A549 (cell line): ENCODE measurements around the gene TBXA2R. TPM values are rescaled to one million over a fixed set of nuclear protein-coding genes. Genes with fewer than 3 reads are reported as not detected.

Experiments
- ATAC-seq, 2 experiments: fragments of 200-7000 bp in 1 of 2; fragments of >200 bp in 1 of 2; cut with Nextera tagmentation in 1 of 2; cut with Tn5 transposase in 1 of 2; 3 replicates each; pipeline versions ENCODE4 v1.8.0 to v1.9.1; 2018 to 2020; ENCODE audit warnings: mild to moderate bottlenecking in 1 of 2, moderate library complexity in 1 of 2
- CTCF ChIA-PET: fragments of 300-600 bp; sonication (Branson Sonifier 250); formaldehyde crosslinking; extraction: SDS; loops from one replicate; lab custom pipeline; 2021; ENCODE audit warnings: antibody characterized with exemption, inconsistent platforms; lab: Yijun Ruan, JAX
- POLR2A ChIA-PET: fragments of 350-600 bp; formaldehyde crosslinking; extraction: SDS; loops from one replicate; lab custom pipeline; 2021; ENCODE audit warnings: antibody characterized with exemption, inconsistent platforms; lab: Yijun Ruan, JAX
- DNase-seq, 2 experiments: peaks; one replicate each; pipeline versions ENCODE4 v3.0.0 to v3.0.0-alpha.2; 2011 to 2016; ENCODE audit warnings: low read depth in 1 of 2, low spot score in 1 of 2
- FAIRE-seq: peaks from 2 replicates; lab custom pipeline; 2011; peaks lifted over from hg19 to GRCh38; lab: Jason Lieb, UNC
- H3K27ac ChIP-seq, 2 experiments: fragments of >200 bp; sonication (Bioruptor Twin); formaldehyde crosslinking; 3 replicates each; pipeline ENCODE4 v1.5.1; 2016 to 2017
- H3K4me1 ChIP-seq: fragments of >200 bp; sonication (Bioruptor Twin); formaldehyde crosslinking; 3 replicates; pipeline ENCODE4 v1.6.1; 2016
- H3K4me2 ChIP-seq: fragments of >200 bp; sonication (Bioruptor Twin); formaldehyde crosslinking; 3 replicates; pipeline ENCODE4 v1.6.1; 2016
- H3K4me3 ChIP-seq: fragments of >200 bp; sonication (Bioruptor Twin); formaldehyde crosslinking; 3 replicates; pipeline ENCODE4 v1.5.1; 2016
- H3K9me3 ChIP-seq: fragments of >200 bp; sonication (Bioruptor Twin); formaldehyde crosslinking; 3 replicates; pipeline ENCODE4 v1.6.1; 2016
- CTCF ChIP-seq: fragments of >200 bp; sonication (Bioruptor Twin); formaldehyde crosslinking; IDR thresholded peaks from 3 replicates; pipeline ENCODE4 v1.5.1; 2016
- E2F6 ChIP-seq: IDR thresholded peaks from 2 replicates; pipeline ENCODE4 v1.6.1; 2012; ENCODE audit warnings: low read depth, borderline replicate concordance
- EHF ChIP-seq: fragments of 250-450 bp; sonication (Bioruptor Pico); IDR thresholded peaks from 2 replicates; pipeline ENCODE4 v1.5.0; 2020; ENCODE audit warnings: mild to moderate bottlenecking
- EHMT2 ChIP-seq: fragments of 200-600 bp; sonication (generic); IDR thresholded peaks from 2 replicates; pipeline ENCODE4 v1.6.1; 2016; ENCODE audit warnings: antibody characterized with exemption, low read depth, mild to moderate bottlenecking, moderate library complexity
- ELK1 ChIP-seq: fragments of 150-350 bp; IDR thresholded peaks from 2 replicates; pipeline ENCODE4 v1.6.1; 2014; ENCODE audit warnings: low read depth, mild to moderate bottlenecking, low read length
- FOSL2 ChIP-seq, 2 experiments: fragments of 450-650 bp in 1 of 2; fragments of >200 bp in 1 of 2; sonication (Bioruptor Twin) in 1 of 2; formaldehyde crosslinking; IDR thresholded peaks; 2 replicates each; pipeline versions ENCODE4 v1.5.0 to v1.6.1; 2016 to 2020; ENCODE audit warnings: mild to moderate bottlenecking in 1 of 2, moderate library complexity in 1 of 2
- FOXS1 ChIP-seq: fragments of 250-450 bp; sonication (Bioruptor Pico); IDR thresholded peaks from 2 replicates; pipeline ENCODE4 v1.5.0; 2020; ENCODE audit warnings: mild to moderate bottlenecking, moderate library complexity
- HDAC2 ChIP-seq: fragments of 200-600 bp; sonication (generic); IDR thresholded peaks from 2 replicates; pipeline ENCODE4 v1.6.1; 2016
- HOXB5 ChIP-seq: fragments of 250-450 bp; sonication (Bioruptor Pico); IDR thresholded peaks from 2 replicates; pipeline ENCODE4 v1.5.0; 2020; ENCODE audit warnings: mild to moderate bottlenecking, moderate library complexity
- KDM5A ChIP-seq: fragments of 200-600 bp; sonication (generic); IDR thresholded peaks from 2 replicates; pipeline ENCODE4 v1.6.1; 2016; ENCODE audit warnings: antibody characterized with exemption, mild to moderate bottlenecking
- MAFK ChIP-seq: fragments of 450-650 bp; IDR thresholded peaks from 2 replicates; pipeline ENCODE4 v1.6.1; 2014; ENCODE audit not compliant: partially characterized antibody
- NPAS2 ChIP-seq: fragments of 250-450 bp; sonication (Bioruptor Pico); IDR thresholded peaks from 2 replicates; pipeline ENCODE4 v1.8.0; 2022; ENCODE audit warnings: mild to moderate bottlenecking, moderate library complexity, borderline replicate concordance
- RAD21 ChIP-seq, 2 experiments: fragments of >200 bp in 1 of 2; sonication (Bioruptor Twin) in 1 of 2; formaldehyde crosslinking in 1 of 2; IDR thresholded peaks in 1 of 2; conservative IDR thresholded peaks in 1 of 2; 2 replicates in 1 of 2; 3 replicates in 1 of 2; pipeline ENCODE4 v1.6.1; 2012 to 2018; ENCODE audit warnings: inconsistent platforms in 1 of 2
- SMC3 ChIP-seq: fragments of >200 bp; sonication (Bioruptor Twin); formaldehyde crosslinking; IDR thresholded peaks from 3 replicates; pipeline ENCODE4 v1.6.1; 2018; ENCODE audit warnings: inconsistent platforms
- ZC3H11A ChIP-seq: fragments of 450-650 bp; IDR thresholded peaks from 2 replicates; pipeline ENCODE4 v1.6.1; 2014; ENCODE audit warnings: antibody characterized with exemption, mild to moderate bottlenecking
- ZFP36 ChIP-seq: fragments of 450-650 bp; IDR thresholded peaks from 2 replicates; pipeline ENCODE4 v1.6.1; 2014; ENCODE audit warnings: borderline replicate concordance; ENCODE audit not compliant: partially characterized antibody
- WGBS: methylation state at CpG from one replicate; pipeline ENCODE4 v1.1.6; 2017; ENCODE audit errors: missing lambda C conversion rate; 5-methylcytosine and 5-hydroxymethylcytosine counted together
- polyA plus RNA-seq, 4 experiments: library from polyadenylated mRNA; depleted of rRNA in 3 of 4; stranded (reverse); fragments of >200 nt; fragmentation: RNase III in 1 of 4; extraction: RNeasy Plus Mini Kit Qiagen cat#74134 plus additional on column Dnase treatment in 1 of 4; gene quantifications; 2 replicates in 3 of 4; 3 replicates in 1 of 4; pipeline ENCODE4 v1.2.3, GENCODE V29; 2011 to 2017
- TF ChIP-seq, protein P1 (sequence below): fragments of 250-450 bp; sonication (Bioruptor Pico); IDR thresholded peaks from 2 replicates; pipeline ENCODE4 v1.5.0; 2021; ENCODE audit warnings: mild to moderate bottlenecking, moderate library complexity, borderline replicate concordance

TBXA2R gene
- polyA plus RNA-seq, 2 of the 4 experiments (the other 2 are of a cell fraction) = 0.13 to 0.49 TPM

- Histone ChIP-seq H3K4me1 (no peaks in the 10 kb centered on the region), H3K4me2 (no peak overlapping the region), H3K9me3 (no peaks in the 10 kb centered on the region), H3K27ac (no peak overlapping the region), H3K4me3 (no peak overlapping the region)
- TF ChIP-seq FOXS1 (CRISPR knock-in tag) (no peak), EHMT2 (no peak), FOSL2 (IDR thresholded peaks at IDR 0.05) (no peak), FOSL2 (CRISPR knock-in tag; IDR thresholded peaks at IDR 0.05) (no peak), NPAS2 (no peak), EHF (CRISPR knock-in tag) (no peak), ZFP36 (peak; percentile 72), ELK1 (no peak), ZC3H11A (no peak), E2F6 (no peak)
- DNase-seq (no peak), FAIRE-seq (no peak), ATAC-seq (peak in 1 of 2 experiments; percentile 15; a peak in 2 of 6 replicates)
- ChIA-PET CTCF (interaction anchor here (0.6 to 2.5 kb wide), 15 partner anchors 9 to 132 kb away, joined by 3 to 16 read pairs (median 4); no protein-coding TSS in a partner anchor), POLR2A (no interaction called here)
- WGBS = 78% methylated on average over 12 of the region's 31 CpGs
Measured at GRCh38 chr19:3618811-3619630, 12.3 kb upstream of the TBXA2R start.

DNA sequence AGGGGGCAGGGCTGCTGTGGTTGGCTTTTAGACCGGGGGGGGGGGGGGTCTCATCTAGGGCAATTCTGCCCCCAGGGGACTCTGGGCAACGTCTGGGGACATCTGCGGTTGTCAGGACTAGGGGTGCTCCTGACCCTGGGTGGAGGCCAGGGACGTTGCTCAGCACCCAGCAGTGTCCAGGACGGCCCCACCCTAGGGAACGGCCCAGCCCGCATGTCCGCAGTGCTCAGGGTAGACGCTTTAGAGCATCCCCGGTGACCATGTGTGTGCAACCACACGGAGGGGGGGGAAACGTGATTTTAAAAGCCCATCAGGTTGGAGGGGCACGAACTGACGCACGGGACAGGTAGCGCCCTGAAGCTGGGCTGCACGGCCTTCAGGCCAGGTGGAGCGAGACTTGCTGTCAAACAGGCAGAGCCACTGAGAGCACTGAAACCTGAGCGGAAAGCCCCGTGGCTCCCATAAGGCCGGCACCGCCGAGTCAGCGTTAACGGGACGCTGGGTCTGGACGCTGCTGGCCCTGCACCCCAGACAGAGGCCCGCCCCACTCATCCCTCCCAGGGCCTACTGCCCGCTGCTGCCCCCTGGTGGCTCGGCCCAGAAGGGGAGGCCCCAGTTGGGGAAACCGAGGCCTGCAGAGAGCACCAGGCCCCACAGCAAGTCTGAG is 11.6 kb upstream of the TBXA2R start:
- no peak overlapping the region for H3K4me2 ChIP-seq
- H3K27ac ChIP-seq = no peak overlapping the region
- ATAC-seq (peak; percentile 50 to 83; a peak in 4 of 6 replicates), FAIRE-seq (no peak), DNase-seq (peak in 1 of 2 experiments; percentile 44)
- no peaks in the 10 kb centered on the region for H3K9me3 ChIP-seq
- H3K4me1 ChIP-seq = no peaks in the 10 kb centered on the region
- 84% methylated on average over 7 of the region's 31 CpGs for WGBS
- TF ChIP-seq SMC3 (peak; percentile 74), HDAC2 (no peak), HOXB5 (CRISPR knock-in tag) (no peak), EHMT2 (no peak), RAD21 (conservative IDR thresholded peaks at IDR 0.05 in 1 of 2, IDR thresholded peaks at IDR 0.05 in 1 of 2) (peak; percentile 54 to 65), KDM5A (no peak), ELK1 (no peak), MAFK (peak; percentile 74), E2F6 (no peak), CTCF (peak; percentile 67)
- TF ChIP-seq, protein P1, sequence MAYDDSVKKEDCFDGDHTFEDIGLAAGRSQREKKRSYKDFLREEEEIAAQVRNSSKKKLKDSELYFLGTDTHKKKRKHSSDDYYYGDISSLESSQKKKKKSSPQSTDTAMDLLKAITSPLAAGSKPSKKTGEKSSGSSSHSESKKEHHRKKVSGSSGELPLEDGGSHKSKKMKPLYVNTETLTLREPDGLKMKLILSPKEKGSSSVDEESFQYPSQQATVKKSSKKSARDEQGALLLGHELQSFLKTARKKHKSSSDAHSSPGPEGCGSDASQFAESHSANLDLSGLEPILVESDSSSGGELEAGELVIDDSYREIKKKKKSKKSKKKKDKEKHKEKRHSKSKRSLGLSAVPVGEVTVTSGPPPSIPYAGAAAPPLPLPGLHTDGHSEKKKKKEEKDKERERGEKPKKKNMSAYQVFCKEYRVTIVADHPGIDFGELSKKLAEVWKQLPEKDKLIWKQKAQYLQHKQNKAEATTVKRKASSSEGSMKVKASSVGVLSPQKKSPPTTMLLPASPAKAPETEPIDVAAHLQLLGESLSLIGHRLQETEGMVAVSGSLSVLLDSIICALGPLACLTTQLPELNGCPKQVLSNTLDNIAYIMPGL (CRISPR knock-in tag) = no peak
- ChIA-PET CTCF (interaction anchor here (0.8 to 2.5 kb wide), 11 partner anchors 9 to 131 kb away, joined by 3 to 16 read pairs (median 4); no protein-coding TSS in a partner anchor), POLR2A (no interaction called here)
- no peak overlapping the region for H3K4me3 ChIP-seq
